COLO668 (cell line): ENCODE results near the gene ABO.
"Not testable (repeated sequence)": the region's sequence is repeated elsewhere in the genome, so short reads cannot be mapped to it uniquely, and the experiment has no call there.

Experiments used
- DNase-seq: peaks from one replicate; lab custom pipeline; 2025; ENCODE audit not compliant: unreplicated experiment; lab: John Stamatoyannopoulos, UW

The ABO gene

GRCh38 chr9:133264235-133264764, 10.7 kb downstream of the ABO start:
- no peak for DNase-seq

GRCh38 chr9:133263557-133263956, 11.4 kb downstream of the ABO start:
- no peak for DNase-seq

GRCh38 chr9:133262226-133262625, 12.8 kb downstream of the ABO start:
- DNase-seq = no peak

- DNase-seq = no peak
These were observed 13.3 kb downstream of the ABO start for GRCh38 chr9:133261753-133262120.

- no peak for DNase-seq
These were observed 13.8 kb downstream of the ABO start for GRCh38 chr9:133261103-133261752.

- DNase-seq = no peak
These were observed 14.5 kb downstream of the ABO start for GRCh38 chr9:133260334-133261102.

- DNase-seq = no peak
These were observed 16.7 kb downstream of the ABO start for GRCh38 chr9:133258061-133259015.

- DNase-seq = no peak
These were observed 17.5 kb downstream of the ABO start for GRCh38 chr9:133257465-133257956.

- no peak for DNase-seq
These were observed 18.3 kb downstream of the ABO start for GRCh38 chr9:133256686-133257091.

- DNase-seq = no peak
These were observed 18.9 kb downstream of the ABO start for GRCh38 chr9:133256136-133256461.

- DNase-seq = no peak
These were observed 19.4 kb downstream of the ABO start for GRCh38 chr9:133255371-133256135.

- no peak for DNase-seq
These were observed 20.5 kb downstream of the ABO start for GRCh38 chr9:133254471-133254870.

GRCh38 chr9:133253268-133253667, 21.7 kb downstream of the ABO start:
- no peak for DNase-seq

GRCh38 chr9:133252301-133253020, 22.5 kb downstream of the ABO start:
- peak; percentile 43 for DNase-seq

GRCh38 chr9:133251773-133252172, 23.2 kb downstream of the ABO start:
- DNase-seq = no peak

GRCh38 chr9:133251221-133251620, 23.8 kb downstream of the ABO start:
- not testable (repeated sequence) for DNase-seq

GRCh38 chr9:133250741-133251170, 24.2 kb downstream of the ABO start:
- no peak for DNase-seq

GRCh38 chr9:133249337-133249736, 25.7 kb downstream of the ABO start:
- no peak for DNase-seq

- DNase-seq = no peak
These were observed 26.2 kb downstream of the ABO start for GRCh38 chr9:133248726-133249295.
